Testis (tissue), 3 donors: ENCODE data around the gene RNF187. TPM values are rescaled to one million over a fixed set of nuclear protein-coding genes. Genes with fewer than 3 reads are reported as not detected.

ENCODE experiments used
- DNase-seq: peaks from one replicate; pipeline ENCODE4 v3.0.0-alpha.2; 2019
- H3K27ac ChIP-seq, 2 donors: fragments of 200-600 bp; sonication (generic); one replicate each; pipeline ENCODE4 v1.5.1; 2019
- H3K27me3 ChIP-seq: fragments of 200-600 bp; sonication (generic); one replicate; pipeline ENCODE4 v1.5.1; 2019
- H3K36me3 ChIP-seq: fragments of 200-600 bp; sonication (generic); one replicate; pipeline ENCODE4 v1.5.1; 2017; ENCODE audit warnings: low read depth; ENCODE audit errors: missing control alignments
- H3K4me1 ChIP-seq: fragments of 200-600 bp; sonication (generic); one replicate; pipeline ENCODE4 v1.5.1; 2019
- H3K4me3 ChIP-seq, 2 donors: fragments of 200-600 bp; sonication (generic); one replicate each; pipeline ENCODE4 v1.5.1; 2017 to 2019
- H3K9me3 ChIP-seq: fragments of 200-600 bp; sonication (generic); one replicate; pipeline ENCODE4 v1.5.1; 2017
- POLR2A ChIP-seq: fragments of 450-650 bp; IDR thresholded peaks from one replicate; pipeline ENCODE4 v1.6.1; 2017; ENCODE audit warnings: antibody characterized with exemption, mild to moderate bottlenecking, moderate library complexity
- WGBS, 2 donors: methylation state at CpG; one replicate each; pipeline ENCODE4 v1.1.5; 2018; 5-methylcytosine and 5-hydroxymethylcytosine counted together
- intact Hi-C: fragments of 100-400 bp; cut with DNase I; formaldehyde crosslinking; loops from one replicate; pipeline ENCODE4 v1.15.1; 2023; ENCODE audit warnings: low total_unique reads
- polyA plus RNA-seq: library from polyadenylated mRNA; stranded (reverse); fragments of 350-450 nt; fragmentation: Illumina TruSeq; extraction: RNeasy Lipid Tissue Mini Kit (QIAGEN cat#74804); gene quantifications from one replicate; pipeline ENCODE4 v1.2.3, GENCODE V29; 2014; ENCODE audit warnings: low read depth, low replicate concordance; ENCODE audit not compliant: insufficient read depth
- total RNA-seq, 2 donors: library from RNA; depleted of rRNA; stranded (reverse); fragments of >200 nt; gene quantifications; one replicate each; pipeline ENCODE4 v1.2.3, GENCODE V29; 2016
- TF ChIP-seq, protein P1 (sequence below), 3 experiments: fragments of 450-650 bp in 2 of 3; fragments of 200-600 bp in 1 of 3; sonication (generic) in 1 of 3; IDR thresholded peaks; one replicate each; pipeline ENCODE4 v1.5.1; 2016 to 2019; ENCODE audit warnings: antibody characterized with exemption in 3 of 3, mild to moderate bottlenecking in 2 of 3, moderate library complexity in 1 of 3

The RNF187 gene
- total and polyA plus RNA-seq, 3 donors from 2014 or later = 49.3 to 109 (median 86.8) TPM

DNA sequence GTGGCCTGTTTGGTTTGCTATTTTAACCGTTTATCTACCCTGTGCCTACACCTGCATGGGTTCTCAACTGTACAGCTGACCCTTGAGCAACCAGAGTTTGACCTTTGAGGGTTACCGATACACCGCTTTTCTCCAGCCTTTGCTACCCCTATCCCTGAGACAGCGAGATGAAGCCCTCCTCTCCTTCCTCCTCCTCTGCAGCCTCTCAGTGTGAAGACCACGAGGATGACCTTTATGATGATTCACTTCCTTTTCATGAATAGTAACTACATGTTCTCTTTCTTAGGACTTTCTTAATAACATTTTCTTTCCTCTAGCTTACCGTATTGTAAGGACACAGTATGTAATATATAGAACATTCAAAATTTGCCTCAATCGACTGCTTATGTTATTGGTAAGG lies 14.5 kb upstream of the RNF187 start:
- TF ChIP-seq POLR2A = no peak
- TF ChIP-seq, protein P1, sequence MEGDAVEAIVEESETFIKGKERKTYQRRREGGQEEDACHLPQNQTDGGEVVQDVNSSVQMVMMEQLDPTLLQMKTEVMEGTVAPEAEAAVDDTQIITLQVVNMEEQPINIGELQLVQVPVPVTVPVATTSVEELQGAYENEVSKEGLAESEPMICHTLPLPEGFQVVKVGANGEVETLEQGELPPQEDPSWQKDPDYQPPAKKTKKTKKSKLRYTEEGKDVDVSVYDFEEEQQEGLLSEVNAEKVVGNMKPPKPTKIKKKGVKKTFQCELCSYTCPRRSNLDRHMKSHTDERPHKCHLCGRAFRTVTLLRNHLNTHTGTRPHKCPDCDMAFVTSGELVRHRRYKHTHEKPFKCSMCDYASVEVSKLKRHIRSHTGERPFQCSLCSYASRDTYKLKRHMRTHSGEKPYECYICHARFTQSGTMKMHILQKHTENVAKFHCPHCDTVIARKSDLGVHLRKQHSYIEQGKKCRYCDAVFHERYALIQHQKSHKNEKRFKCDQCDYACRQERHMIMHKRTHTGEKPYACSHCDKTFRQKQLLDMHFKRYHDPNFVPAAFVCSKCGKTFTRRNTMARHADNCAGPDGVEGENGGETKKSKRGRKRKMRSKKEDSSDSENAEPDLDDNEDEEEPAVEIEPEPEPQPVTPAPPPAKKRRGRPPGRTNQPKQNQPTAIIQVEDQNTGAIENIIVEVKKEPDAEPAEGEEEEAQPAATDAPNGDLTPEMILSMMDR (IDR thresholded peaks at IDR 0.05) = no peak
- no peaks in the 10 kb centered on the region for H3K36me3 ChIP-seq
- H3K27ac ChIP-seq = no peak overlapping the region
- intact Hi-C loops = no loop called here
- H3K9me3 ChIP-seq = no peaks in the 10 kb centered on the region
- WGBS, 2 donors = 68 to 73% methylated on average over 7 of the region's 7 CpGs
- peaks cover 5% of the 10 kb centered on the region for H3K4me1 ChIP-seq
- no peak for DNase-seq
- H3K4me3 ChIP-seq = no peak overlapping the region
- no peaks in the 10 kb centered on the region for H3K27me3 ChIP-seq

DNA sequence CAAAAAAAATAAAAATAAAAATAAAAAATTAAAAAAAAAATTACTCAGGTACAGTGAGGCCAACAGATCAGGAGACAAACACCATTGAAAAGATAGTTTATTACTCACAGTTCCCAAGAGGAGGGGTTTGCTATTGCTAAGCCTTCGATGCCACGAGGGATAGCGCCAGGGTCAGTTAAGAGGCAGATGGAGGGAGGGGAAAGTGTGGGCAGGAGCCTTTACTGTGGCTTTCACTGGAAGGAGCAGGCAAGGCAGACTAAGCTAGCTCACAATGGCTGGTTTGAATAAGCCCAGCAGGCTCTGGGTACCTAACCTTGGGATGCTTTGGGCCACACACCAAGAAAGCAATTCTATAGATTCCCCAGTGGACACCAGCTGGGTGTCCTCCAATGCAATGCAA lies 12.7 kb upstream of the RNF187 start:
- no peak for DNase-seq
- Histone ChIP-seq H3K4me3 (no peak overlapping the region), H3K27ac (no peak overlapping the region), H3K36me3 (no peaks in the 10 kb centered on the region), H3K9me3 (no peaks in the 10 kb centered on the region), H3K27me3 (no peaks in the 10 kb centered on the region), H3K4me1 (peaks cover 5% of the 10 kb centered on the region)
- intact Hi-C loops = no loop called here
- TF ChIP-seq POLR2A = no peak
- TF ChIP-seq, protein P1 (IDR thresholded peaks at IDR 0.05) = no peak
- 67 to 79% methylated on average over 3 of the region's 3 CpGs for WGBS, 2 donors

DNA sequence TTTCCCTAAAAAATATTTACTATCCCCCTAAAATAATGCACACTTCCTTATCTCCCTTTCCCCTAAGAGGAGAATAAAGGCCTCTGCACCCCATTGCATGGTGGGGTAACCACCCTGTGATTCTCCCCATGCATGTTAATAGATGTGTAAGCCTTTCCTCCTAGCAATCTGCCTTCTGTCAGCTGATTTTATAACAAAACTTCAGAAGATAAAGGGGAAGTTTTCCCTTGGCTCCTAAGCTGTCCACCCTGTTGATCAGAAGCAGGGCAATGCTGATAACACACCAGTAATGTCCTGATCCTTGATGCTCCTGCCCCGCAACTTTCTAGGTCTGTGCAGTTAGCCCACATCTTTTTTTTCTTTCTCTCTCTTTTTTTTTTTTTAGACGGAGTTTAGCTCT lies 11.4 kb upstream of the RNF187 start:
- H3K4me1 ChIP-seq = no peaks in the 10 kb centered on the region
- 90 to 92% methylated on average over 2 of the region's 2 CpGs for WGBS, 2 donors
- H3K4me3 ChIP-seq = no peak overlapping the region
- TF ChIP-seq, protein P1 (IDR thresholded peaks at IDR 0.05) = no peak
- TF ChIP-seq POLR2A = no peak
- H3K27me3 ChIP-seq = no peaks in the 10 kb centered on the region
- DNase-seq = no peak
- no peak overlapping the region for H3K27ac ChIP-seq
- H3K36me3 ChIP-seq = no peaks in the 10 kb centered on the region
- intact Hi-C loops = no loop called here
- no peaks in the 10 kb centered on the region for H3K9me3 ChIP-seq

DNA sequence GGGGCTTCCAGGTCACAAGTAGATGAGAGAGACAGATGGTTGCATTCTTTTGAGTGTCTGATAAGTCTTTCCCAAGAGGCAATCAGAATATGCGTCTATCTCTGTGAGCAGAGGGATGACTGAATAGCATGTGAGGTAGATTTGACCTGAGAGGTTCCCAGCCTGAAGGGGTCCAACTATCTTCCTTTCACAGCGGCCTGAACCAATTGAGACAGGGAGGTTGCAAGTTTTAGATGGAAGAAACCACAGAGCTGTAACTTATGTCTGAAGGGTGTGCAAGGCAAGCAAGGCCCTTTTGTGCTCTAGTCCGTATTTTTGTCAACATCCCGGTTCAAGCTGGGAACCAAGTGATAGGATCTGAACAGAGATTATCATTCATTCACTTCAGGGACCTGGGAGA lies 9.9 kb upstream of the RNF187 start:
- no peak for TF ChIP-seq POLR2A
- TF ChIP-seq, protein P1 (IDR thresholded peaks at IDR 0.05) = no peak
- WGBS, 2 donors = 77 to 88% methylated on average over 4 of the region's 4 CpGs
- Histone ChIP-seq H3K27ac (no peak overlapping the region), H3K4me1 (no peaks in the 10 kb centered on the region), H3K36me3 (no peaks in the 10 kb centered on the region), H3K4me3 (no peak overlapping the region), H3K9me3 (no peaks in the 10 kb centered on the region), H3K27me3 (no peaks in the 10 kb centered on the region)
- no peak for DNase-seq
- intact Hi-C loops = no loop called here

DNA sequence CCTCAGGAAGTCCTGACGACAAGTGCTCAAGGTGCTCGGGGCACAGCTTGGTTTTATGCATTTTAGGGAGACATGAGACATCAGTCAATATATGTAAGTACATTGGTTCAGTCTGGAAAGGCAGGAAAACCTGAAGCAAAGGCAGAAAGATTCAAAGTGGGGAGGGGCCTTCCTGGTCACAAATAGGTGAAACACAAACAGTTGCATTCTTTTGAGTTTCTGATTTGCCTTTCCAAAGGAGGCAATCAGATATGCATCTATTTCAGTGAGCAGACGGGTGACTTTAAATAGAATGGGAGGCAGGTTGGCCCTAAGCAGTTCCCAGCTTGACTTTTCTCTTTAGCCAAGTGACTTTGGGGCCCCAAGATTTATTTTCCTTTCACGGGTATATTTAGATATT lies 8.9 kb upstream of the RNF187 start:
- intact Hi-C loops = no loop called here
- no peaks in the 10 kb centered on the region for H3K9me3 ChIP-seq
- H3K27me3 ChIP-seq = no peaks in the 10 kb centered on the region
- TF ChIP-seq, protein P1 (IDR thresholded peaks at IDR 0.05) = no peak
- no peak for TF ChIP-seq POLR2A
- H3K4me1 ChIP-seq = no peaks in the 10 kb centered on the region
- 42 to 52% methylated on average over 4 of the region's 4 CpGs for WGBS, 2 donors
- no peak overlapping the region for H3K27ac ChIP-seq
- no peak overlapping the region for H3K4me3 ChIP-seq
- H3K36me3 ChIP-seq = no peaks in the 10 kb centered on the region
- no peak for DNase-seq
